HuH-7.5 (cell line): ENCODE data around the gene OR6C65.
"Not testable (repeated sequence)": the region's sequence is repeated elsewhere in the genome, so short reads cannot be mapped to it uniquely, and the experiment has no call there.

ENCODE experiments used
- DNase-seq: peaks from one replicate; pipeline ENCODE4 v3.0.0; 2011; ENCODE audit warnings: low spot score

OR6C65 gene

GRCh38 chr12:55400229-55400628 is at the start of gene OR6C65:
TSS of gene OR6C65 (plus strand) at chr12:55400529. CDS start at chr12:55400529, 0 bp downstream.
- DNase-seq = no peak

- not testable (repeated sequence) for DNase-seq
These were observed 45.0 kb upstream of the OR6C65 start for GRCh38 chr12:55355338-55355737.

- DNase-seq = no peak
These were observed 37.7 kb upstream of the OR6C65 start, which contains the start of gene OR6C75 for GRCh38 chr12:55362675-55363074. TSS of gene OR6C75 (plus strand) at chr12:55362975. CDS start at chr12:55365111, 2,136 bp downstream.

- no peak for DNase-seq
These were observed 35.2 kb upstream of the OR6C65 start for GRCh38 chr12:55365086-55365485.

GRCh38 chr12:55372521-55372920 is 27.8 kb upstream of the OR6C65 start:
- no peak for DNase-seq

GRCh38 chr12:55385891-55386290 is 14.4 kb upstream of the OR6C65 start:
- no peak for DNase-seq

GRCh38 chr12:55392032-55392795 is 8.1 kb upstream of the OR6C65 start:
- DNase-seq = no peak

GRCh38 chr12:55396326-55396725 is 4.0 kb upstream of the OR6C65 start:
- DNase-seq = no peak

- no peak for DNase-seq
These were observed 7.5 kb downstream of the OR6C65 start for GRCh38 chr12:55407866-55408265.

- not testable (repeated sequence) for DNase-seq
These were observed 8.8 kb downstream of the OR6C65 start for GRCh38 chr12:55409133-55409532.

GRCh38 chr12:55412138-55412537 is 11.8 kb downstream of the OR6C65 start:
- not testable (repeated sequence) for DNase-seq

- not testable (repeated sequence) for DNase-seq
These were observed 13.4 kb downstream of the OR6C65 start for GRCh38 chr12:55413498-55414388.

GRCh38 chr12:55414396-55414823 is 14.1 kb downstream of the OR6C65 start:
- DNase-seq = not testable (repeated sequence)

- not testable (repeated sequence) for DNase-seq
These were observed 14.6 kb downstream of the OR6C65 start for GRCh38 chr12:55414889-55415288.

GRCh38 chr12:55416961-55417360 is 16.6 kb downstream of the OR6C65 start:
- no peak for DNase-seq

GRCh38 chr12:55420307-55420962 is 20.1 kb downstream of the OR6C65 start:
- no peak for DNase-seq

GRCh38 chr12:55425954-55426353 is 25.6 kb downstream of the OR6C65 start, which contains the start of gene OR6C76:
TSS of gene OR6C76 (plus strand) at chr12:55426254. CDS start at chr12:55426254, 0 bp downstream.
- no peak for DNase-seq

- no peak for DNase-seq
These were observed 28.3 kb downstream of the OR6C65 start for GRCh38 chr12:55428331-55429243.

- not testable (repeated sequence) for DNase-seq
These were observed 40.9 kb downstream of the OR6C65 start for GRCh38 chr12:55441233-55441632.

GRCh38 chr12:55443776-55444175 is 43.4 kb downstream of the OR6C65 start, which contains the start of gene OR6C2:
TSS of gene OR6C2 (plus strand) at chr12:55444076. CDS start at chr12:55452214, 8,138 bp downstream.
- DNase-seq = no peak

- no peak for DNase-seq
These were observed 45.0 kb downstream of the OR6C65 start for GRCh38 chr12:55445357-55445756.
